WTC11 (cell line): ENCODE data around the gene TPCN2.

Experiments used
- ATF1 ChIP-seq: sonication (generic); formaldehyde crosslinking; IDR thresholded peaks from 2 replicates; pipeline ENCODE4 v1.8.1; 2023; ENCODE audit warnings: mild to moderate bottlenecking, moderate library complexity, missing genetic modification reagents
- CREB1 ChIP-seq: sonication (generic); formaldehyde crosslinking; IDR thresholded peaks from 2 replicates; pipeline ENCODE4 v1.8.0; 2023; ENCODE audit warnings: mild to moderate bottlenecking, missing genetic modification reagents
- FOXP1 ChIP-seq: sonication (generic); formaldehyde crosslinking; IDR thresholded peaks from 2 replicates; pipeline ENCODE4 v1.8.0; 2022; ENCODE audit warnings: missing genetic modification reagents, mild to moderate bottlenecking, moderate library complexity, borderline replicate concordance
- IRF2 ChIP-seq: sonication (generic); formaldehyde crosslinking; IDR thresholded peaks from 2 replicates; pipeline ENCODE4 v1.8.0; 2022; ENCODE audit warnings: low read depth, missing genetic modification reagents, borderline replicate concordance
- TF ChIP-seq, protein P1 (sequence below): fragments of 200-600 bp; IDR thresholded peaks from 2 replicates; pipeline ENCODE4 v1.8.0; 2022; ENCODE audit warnings: antibody characterized with exemption
- TF ChIP-seq, protein P2 (sequence below): sonication (generic); formaldehyde crosslinking; IDR thresholded peaks from 2 replicates; pipeline ENCODE4 v1.8.1; 2023; ENCODE audit warnings: mild to moderate bottlenecking, missing genetic modification reagents, moderate library complexity
- TF ChIP-seq, protein P3 (sequence below): sonication (generic); formaldehyde crosslinking; IDR thresholded peaks from 2 replicates; pipeline ENCODE4 v1.8.1; 2022; ENCODE audit warnings: low read depth, mild to moderate bottlenecking, moderate library complexity, missing genetic modification reagents, borderline replicate concordance
- TF ChIP-seq, protein P4 (sequence below): sonication (generic); formaldehyde crosslinking; IDR thresholded peaks from 2 replicates; pipeline ENCODE4 v1.8.1; 2023; ENCODE audit warnings: mild to moderate bottlenecking, moderate library complexity, missing genetic modification reagents
- TF ChIP-seq, protein P5 (sequence below): sonication (generic); formaldehyde crosslinking; IDR thresholded peaks from 2 replicates; pipeline ENCODE4 v1.8.1; 2022; ENCODE audit warnings: missing genetic modification reagents, borderline replicate concordance

DNA sequence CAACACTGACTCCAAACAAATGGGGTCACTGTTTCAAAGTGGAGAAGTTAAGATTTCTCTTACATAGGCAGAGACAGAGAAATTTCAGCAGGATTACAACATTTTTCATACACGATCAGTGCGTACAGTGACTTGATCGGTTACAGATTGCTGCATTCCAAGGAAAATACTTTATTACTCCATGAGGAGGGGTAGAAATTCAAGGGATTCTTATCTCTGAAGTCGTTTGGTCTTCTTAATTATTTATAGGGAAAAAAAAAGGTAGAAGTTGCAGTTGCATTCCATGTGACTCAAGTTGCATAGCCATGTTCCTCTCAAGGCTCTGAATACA lies 96.3 kb downstream of the TPCN2 start:
- TF ChIP-seq, protein P1, sequence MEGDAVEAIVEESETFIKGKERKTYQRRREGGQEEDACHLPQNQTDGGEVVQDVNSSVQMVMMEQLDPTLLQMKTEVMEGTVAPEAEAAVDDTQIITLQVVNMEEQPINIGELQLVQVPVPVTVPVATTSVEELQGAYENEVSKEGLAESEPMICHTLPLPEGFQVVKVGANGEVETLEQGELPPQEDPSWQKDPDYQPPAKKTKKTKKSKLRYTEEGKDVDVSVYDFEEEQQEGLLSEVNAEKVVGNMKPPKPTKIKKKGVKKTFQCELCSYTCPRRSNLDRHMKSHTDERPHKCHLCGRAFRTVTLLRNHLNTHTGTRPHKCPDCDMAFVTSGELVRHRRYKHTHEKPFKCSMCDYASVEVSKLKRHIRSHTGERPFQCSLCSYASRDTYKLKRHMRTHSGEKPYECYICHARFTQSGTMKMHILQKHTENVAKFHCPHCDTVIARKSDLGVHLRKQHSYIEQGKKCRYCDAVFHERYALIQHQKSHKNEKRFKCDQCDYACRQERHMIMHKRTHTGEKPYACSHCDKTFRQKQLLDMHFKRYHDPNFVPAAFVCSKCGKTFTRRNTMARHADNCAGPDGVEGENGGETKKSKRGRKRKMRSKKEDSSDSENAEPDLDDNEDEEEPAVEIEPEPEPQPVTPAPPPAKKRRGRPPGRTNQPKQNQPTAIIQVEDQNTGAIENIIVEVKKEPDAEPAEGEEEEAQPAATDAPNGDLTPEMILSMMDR, result no peak
- TF ChIP-seq CREB1 (CRISPR knock-in tag), result no peak
- no peak for TF ChIP-seq ATF1
- TF ChIP-seq, protein P2, sequence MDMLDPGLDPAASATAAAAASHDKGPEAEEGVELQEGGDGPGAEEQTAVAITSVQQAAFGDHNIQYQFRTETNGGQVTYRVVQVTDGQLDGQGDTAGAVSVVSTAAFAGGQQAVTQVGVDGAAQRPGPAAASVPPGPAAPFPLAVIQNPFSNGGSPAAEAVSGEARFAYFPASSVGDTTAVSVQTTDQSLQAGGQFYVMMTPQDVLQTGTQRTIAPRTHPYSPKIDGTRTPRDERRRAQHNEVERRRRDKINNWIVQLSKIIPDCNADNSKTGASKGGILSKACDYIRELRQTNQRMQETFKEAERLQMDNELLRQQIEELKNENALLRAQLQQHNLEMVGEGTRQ (CRISPR knock-in tag), result no peak
- TF ChIP-seq, protein P3, sequence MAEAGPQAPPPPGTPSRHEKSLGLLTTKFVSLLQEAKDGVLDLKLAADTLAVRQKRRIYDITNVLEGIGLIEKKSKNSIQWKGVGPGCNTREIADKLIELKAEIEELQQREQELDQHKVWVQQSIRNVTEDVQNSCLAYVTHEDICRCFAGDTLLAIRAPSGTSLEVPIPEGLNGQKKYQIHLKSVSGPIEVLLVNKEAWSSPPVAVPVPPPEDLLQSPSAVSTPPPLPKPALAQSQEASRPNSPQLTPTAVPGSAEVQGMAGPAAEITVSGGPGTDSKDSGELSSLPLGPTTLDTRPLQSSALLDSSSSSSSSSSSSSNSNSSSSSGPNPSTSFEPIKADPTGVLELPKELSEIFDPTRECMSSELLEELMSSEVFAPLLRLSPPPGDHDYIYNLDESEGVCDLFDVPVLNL, result no peak
- TF ChIP-seq, protein P4, sequence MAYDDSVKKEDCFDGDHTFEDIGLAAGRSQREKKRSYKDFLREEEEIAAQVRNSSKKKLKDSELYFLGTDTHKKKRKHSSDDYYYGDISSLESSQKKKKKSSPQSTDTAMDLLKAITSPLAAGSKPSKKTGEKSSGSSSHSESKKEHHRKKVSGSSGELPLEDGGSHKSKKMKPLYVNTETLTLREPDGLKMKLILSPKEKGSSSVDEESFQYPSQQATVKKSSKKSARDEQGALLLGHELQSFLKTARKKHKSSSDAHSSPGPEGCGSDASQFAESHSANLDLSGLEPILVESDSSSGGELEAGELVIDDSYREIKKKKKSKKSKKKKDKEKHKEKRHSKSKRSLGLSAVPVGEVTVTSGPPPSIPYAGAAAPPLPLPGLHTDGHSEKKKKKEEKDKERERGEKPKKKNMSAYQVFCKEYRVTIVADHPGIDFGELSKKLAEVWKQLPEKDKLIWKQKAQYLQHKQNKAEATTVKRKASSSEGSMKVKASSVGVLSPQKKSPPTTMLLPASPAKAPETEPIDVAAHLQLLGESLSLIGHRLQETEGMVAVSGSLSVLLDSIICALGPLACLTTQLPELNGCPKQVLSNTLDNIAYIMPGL, result no peak
- TF ChIP-seq, protein P5, sequence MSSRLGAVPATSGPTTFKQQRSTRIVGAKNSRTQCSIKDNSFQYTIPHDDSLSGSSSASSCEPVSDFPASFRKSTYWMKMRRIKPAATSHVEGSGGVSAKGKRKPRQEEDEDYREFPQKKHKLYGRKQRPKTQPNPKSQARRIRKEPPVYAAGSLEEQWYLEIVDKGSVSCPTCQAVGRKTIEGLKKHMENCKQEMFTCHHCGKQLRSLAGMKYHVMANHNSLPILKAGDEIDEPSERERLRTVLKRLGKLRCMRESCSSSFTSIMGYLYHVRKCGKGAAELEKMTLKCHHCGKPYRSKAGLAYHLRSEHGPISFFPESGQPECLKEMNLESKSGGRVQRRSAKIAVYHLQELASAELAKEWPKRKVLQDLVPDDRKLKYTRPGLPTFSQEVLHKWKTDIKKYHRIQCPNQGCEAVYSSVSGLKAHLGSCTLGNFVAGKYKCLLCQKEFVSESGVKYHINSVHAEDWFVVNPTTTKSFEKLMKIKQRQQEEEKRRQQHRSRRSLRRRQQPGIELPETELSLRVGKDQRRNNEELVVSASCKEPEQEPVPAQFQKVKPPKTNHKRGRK, result no peak
- no peak for TF ChIP-seq FOXP1 (CRISPR knock-in tag)
- TF ChIP-seq IRF2 (CRISPR knock-in tag), result no peak
